HG03025 (cell line): ENCODE results near the gene CABP7.
"Not testable (repeated sequence)": the region's sequence is repeated elsewhere in the genome, so short reads cannot be mapped to it uniquely, and the experiment has no call there.

ENCODE experiments used
- ATAC-seq: cut with Tn5 transposase; IDR thresholded peaks from one replicate; pipeline ENCODE4 v1.9.1; 2021; ENCODE audit warnings: mild to moderate bottlenecking, moderate library complexity; ENCODE audit not compliant: unreplicated experiment, low FRiP score

Gene CABP7

DNA sequence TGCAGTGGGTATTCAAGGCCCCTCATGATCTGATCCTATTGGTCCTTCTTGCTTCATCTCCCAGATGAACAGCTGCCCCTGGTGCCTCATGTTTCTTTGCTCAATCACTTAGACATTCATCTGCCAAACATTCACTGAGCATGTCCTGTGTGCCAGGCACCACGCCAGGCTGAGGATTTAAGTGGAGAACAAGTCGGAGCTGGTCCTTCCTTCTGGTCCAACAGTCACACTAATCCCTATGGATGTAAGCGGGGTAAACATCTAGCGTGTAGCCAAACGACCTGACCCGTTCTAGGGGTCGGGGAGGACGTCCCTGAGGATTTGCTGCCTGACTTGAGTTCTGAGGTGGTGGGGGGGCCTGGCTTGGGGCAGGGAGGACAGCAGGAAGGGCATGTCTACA is 25.1 kb downstream of the CABP7 start:
- no peak for ATAC-seq

DNA sequence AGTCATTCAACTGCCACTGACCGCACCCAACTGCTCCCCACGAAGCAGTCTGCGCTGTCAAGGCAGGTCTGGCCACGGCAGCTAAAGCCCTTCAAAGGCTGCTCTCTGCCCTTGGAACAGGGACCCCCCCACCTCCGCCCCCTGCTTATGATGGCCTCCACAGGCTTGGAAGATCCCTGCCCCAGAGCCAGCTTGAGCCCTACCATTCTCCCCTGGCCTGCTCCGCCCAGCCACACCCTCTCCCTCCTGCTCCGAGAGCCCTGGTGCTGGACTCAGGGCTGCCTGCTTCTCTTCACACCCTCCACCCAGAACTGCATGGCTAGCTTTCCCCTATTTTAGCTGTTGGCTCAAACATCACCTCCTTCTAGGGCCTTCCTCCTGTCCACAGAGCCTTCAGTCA is 28.0 kb downstream of the CABP7 start:
- no peak for ATAC-seq

DNA sequence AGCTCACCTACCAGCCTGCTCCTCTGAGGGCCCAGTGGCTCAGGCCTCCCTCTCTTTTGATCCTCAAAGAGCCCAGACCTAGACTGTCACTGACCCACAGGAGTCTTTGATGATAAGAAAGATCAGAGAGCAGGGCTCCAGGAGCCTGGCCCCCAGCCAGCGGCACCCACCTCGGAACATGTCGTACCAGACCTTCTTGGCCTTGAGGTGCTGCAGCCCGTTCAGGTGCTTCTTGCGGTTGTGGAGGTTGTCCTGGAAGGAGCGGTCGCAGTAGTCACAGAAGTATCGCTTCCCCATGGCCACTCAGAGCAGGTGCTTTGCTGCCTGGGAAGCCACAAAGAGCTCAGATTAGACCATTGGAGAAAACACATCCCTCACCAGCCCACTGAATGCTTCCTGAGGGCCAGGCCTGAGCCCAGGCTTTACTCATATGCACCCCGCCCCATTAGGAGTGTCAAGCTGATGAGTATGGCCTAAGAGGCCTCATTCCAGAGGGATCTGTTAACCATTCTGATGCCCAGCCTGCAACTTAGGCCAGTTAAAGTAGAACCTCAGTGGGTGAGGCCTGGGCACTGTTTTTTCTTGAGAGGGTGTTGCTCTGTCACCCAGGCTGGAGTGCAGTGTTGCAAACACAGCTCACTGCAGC is 28.6 kb downstream of the CABP7 start:
- no peak for ATAC-seq

DNA sequence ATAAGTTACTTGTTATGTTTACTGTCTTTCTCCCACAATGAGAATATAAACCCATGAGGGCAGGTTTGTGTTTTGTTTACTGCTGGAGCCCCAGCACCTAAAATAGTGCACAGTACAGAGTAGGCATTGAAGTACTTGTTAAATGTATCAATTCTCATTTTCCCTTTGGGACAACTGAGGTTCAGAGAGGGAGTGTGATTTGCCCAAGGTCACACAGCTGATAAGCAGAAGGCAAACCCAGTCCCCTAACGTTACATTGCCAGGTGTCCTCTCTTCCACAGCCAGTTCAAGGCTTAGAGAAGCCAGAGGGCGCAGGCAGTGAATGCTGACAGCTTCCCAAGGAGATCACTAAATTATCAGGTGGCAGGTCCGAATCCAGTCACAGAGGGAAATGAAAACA is 30.2 kb downstream of the CABP7 start:
- ATAC-seq: no peak

DNA sequence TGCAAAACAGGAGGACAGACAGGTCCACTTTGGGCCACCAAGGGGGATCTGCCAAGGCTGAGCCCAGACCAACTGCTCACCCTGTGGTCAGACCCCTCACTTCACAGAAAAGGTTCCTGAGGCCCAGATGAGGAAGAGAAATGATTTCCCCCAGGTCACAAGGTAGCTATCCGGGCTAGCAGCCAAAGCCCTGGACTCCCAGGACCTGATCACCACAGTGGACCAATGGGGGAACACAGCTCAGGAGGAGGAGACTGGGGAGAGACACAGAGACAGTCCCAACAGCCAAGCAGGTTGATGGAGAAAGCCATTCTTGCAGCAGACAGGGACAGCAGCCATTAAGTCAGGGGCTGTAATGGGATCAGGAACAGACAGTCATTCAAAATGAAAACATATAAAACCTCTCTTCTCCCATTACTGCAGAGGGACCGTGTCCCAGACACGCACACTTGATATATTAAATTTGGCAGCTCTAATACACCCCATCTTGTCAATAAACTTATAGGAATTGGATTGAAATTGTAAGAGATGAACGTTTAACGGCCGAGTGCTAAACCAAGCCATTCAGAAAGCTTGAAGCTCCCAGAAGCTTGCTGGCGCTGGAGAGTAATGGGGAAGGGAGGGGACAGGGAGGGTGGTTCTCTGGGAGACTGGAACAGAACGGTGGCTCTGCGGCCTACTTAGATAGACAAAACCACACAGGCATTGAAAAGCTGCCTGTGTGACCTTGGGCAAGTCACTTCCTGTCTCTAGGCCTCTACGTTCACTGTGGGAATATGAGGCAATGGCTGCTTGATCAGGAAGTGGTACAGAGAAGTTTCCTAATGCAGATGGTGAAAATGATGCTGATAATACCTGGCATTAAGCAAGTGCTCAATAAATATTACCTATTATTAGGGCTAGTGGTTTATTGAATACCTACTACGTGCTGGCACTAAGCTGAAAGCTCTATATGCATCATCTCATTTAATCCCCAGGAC is 31.0 kb downstream of the CABP7 start:
- ATAC-seq: no peak

DNA sequence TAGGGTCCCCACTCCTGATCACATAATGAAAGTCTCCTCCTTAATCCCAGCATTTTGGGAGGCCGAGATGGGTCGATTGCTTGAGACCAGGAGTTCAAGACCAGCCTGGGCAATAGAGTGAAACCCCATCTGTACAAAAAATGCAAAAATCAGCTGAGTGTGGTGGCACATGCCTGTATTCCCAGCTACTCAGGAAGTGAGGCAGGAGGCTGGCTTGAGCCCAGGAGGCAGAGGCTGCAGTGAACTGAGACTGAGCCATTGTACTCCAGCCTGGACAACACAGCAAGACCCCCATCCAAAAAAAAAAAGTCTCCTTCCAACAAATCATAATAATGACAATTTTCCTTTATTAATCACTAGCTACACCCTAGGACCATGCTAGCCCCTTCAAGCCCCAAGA is 31.9 kb downstream of the CABP7 start:
- ATAC-seq: no peak

DNA sequence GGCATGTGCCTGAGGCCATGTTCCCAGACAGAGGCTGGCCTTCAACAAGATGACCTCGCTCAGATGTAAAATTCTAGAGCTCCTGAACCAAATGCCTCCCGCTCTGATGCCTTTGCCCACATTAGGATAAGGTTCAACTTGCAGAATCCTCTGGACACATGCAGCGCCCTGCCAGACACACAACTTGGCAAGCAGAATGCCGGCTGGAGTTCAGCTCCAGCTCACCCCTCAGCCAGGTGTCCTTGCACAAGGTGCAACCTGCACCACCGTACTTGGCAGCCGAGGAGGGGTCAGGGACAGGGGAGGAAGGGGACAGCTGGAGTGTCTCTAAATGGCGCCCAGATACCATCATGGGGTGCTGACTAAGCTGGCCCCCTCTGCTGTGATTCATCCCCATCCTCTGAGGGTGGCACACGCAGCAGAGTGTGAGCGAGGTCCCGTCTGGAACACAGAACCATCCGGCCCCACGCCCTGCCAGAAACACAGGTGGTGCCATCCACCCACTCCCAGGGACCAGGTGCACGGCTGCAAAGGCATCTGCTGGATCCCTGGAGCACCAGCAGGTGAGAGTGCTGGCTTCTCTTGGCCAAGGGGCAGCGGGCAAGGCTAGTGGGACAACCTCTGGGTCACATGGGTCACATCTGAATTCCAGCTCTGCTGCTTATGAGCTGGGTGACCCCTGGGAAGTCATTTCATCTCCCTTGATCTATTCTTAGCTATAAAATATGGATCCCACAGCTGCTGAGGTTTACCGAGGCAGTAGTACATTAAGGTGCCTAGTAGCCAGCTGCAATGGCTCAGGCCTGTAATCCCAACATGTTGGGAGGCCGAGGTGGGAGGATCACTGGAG is 34.2 kb downstream of the CABP7 start:
- ATAC-seq: no peak

DNA sequence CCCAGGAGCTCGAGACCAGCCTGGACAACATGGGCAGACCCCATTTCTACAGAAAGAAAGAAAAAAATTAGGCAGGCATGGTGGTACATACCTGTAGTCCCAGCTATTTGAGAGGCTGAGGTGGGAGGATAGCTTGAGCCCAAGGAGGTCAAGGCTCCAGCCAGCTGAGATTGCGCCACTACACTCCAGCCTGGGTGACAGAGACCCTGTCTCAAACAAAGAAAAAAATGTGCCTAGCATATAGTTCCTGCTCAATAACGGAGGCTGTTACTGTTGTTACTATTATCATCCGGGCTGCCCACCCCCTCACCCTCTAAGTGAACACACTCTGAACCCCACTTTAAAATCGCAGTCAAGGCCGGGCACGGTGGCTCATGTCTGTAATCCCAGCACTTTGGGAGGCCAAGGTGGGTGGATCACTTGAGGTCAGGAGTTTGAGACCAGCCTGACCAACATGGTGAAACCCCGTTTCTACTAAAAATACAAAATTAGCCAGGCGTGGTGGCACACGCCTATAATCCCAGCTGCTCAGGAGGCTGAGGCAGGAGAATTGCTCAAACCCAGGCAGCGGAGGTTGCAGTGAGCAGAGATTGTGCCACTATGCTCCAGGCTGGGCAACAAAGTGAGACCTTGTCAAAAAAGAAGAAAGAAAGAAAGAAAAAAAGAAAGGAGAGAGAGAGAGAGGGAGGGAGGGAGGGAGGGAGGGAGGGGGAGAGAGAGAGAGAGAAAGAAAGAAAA is 35.0 kb downstream of the CABP7 start:
- ATAC-seq: not testable (repeated sequence)

DNA sequence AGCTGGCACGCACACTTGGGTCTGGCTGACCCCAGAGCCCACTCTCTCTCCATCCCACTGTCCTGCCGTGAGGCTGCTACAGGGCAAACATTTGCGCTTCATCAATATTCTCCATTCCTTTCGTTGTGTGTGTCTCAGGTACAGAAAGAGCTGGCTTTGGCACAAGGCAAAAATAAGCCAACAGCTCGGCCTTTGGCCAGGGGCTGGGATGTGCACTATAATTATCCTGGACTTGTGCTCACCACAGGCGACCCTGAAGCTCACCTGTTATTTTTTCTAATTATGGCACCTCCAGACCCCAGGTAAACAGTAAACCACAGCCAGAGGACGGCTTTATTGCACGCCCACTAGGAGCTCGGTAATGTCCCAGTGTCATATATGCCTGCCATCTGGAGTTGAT is 36.1 kb downstream of the CABP7 start:
- no peak for ATAC-seq

DNA sequence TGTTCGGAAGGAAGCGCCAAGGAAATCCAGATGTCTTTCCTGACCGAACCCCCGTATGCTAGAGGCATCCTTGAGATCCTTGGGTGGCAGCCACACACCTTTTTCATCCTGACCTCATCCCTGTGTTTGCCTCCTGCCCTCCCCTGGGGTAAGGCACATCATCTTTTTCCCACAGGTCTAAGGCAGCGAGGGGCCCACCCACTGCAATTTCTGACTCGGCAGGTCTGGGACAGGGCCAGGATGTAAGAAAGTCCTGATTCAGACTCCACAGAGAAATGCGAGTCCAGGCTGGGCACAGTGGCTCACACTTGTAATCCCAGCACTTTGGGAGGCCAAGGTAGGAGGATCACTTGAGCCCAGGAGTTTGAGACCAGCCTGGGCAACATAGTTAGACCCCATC is 36.5 kb downstream of the CABP7 start:
- no peak for ATAC-seq

DNA sequence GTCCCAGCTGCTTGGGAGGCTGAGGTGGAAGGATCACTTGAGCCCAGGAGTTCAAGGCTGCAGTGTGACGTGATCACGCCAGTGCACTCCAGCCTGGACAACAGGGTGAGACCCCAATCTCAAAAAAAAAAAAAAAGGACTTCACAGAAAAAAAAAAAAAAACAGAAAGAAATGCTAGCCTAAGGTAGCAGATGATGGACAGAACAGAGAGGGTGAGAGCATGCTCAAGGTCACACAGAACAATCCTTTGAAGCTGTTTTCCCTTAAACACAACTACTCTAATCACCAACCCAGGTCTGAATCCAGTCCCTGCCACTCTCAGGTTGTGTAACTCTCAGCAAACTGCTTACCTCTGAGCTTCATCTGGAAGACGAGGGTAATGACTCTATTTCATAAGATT is 37.3 kb downstream of the CABP7 start:
- ATAC-seq: no peak

DNA sequence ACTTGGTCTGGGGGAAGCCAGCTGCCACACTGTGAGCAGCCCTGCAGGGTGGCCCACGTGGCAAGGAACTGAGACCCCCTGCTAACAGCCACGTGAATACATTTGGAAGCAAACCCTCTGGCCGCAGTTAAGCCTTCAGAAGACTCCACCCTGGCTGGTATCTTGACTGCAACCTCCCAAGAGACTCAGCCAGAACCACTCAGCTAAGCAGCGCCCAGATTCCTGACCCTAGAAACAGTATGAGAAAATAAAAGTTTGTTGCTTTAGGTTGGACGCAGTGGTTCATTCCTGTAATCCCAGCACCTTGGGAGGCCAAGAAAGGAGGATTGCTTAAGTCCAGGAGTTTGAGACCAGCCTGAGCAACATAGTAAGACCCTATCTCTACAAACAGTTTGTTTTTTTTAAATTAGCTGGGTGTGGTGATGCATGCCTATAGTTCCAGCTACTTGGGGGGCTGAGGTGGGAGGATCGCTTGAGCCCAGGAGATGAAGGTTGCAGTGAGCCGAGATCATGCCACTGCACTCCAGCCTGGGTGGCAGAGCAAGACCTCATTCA is 38.3 kb downstream of the CABP7 start:
- no peak for ATAC-seq

DNA sequence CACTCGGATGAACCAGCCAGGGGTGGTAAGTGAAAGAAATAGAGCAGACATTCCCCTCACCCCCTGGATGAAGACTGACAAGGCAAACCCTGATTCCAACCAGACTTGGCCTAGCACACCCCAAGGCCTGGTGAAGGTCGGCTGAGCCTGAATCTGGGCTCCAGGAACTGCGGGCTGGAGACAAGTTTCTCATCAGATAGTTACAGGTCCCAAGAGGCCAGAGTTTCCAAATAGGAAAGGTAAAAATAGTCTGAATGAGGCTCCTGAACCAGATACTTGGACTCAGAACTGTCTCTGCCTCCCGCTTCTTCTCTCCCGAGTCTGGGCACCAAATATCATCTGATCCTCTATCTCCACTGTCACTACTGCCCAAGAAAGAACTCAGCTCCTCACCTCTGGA is 39.2 kb downstream of the CABP7 start:
- ATAC-seq: no peak

DNA sequence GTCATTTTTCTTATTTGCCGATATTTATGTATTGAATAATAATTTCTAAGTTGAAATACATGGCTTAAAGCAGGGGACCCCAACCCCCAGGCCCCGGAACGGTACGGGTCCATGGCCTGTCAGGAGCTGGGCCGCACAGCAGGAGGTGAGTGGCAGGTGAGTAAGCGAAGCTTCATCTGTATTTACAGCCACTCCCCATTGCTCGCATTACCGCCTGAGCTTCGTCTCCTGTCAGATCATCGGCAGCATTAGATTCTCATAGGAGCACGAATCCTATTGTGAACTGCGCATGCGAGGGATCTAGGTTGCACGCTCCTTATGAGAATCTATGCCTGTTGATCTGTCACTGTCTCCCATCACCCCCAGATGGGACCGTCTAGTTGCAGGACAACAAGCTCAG is 42.5 kb downstream of the CABP7 start:
- no peak for ATAC-seq

DNA sequence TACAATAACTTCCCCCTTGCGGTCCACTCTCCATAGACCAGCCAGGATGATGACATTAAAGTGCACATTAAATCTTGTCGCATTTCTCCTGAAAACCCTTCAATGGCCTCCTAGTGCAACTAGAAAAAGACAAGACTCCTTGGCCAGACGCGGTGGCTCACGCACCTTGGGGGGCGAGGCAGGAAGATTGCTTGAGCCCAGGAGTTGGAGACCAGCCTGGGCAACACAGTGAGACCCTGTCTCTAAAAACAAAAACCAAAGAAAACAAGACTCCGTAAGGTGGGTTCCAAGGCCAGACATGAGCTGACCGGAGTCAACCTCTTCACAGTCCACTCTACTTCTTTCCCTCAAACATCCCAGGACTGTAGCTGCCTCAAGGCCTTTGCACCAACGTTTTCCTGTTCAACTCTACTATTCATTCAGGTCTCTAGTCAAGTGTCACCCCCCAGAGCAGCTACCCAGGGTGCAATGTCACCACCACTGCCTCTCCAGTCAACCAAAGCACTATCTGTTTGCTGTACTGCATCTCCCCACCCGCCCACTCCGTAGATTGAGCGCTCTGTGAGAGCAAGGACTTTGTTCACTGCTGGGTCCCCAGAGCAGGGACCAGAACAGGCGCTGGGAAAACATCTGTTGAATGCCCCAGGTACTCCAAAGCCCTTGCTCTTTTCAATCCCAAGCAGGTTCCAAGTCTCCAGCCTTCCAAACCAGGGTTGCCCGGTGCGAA is 46.3 kb downstream of the CABP7 start:
- no peak for ATAC-seq

DNA sequence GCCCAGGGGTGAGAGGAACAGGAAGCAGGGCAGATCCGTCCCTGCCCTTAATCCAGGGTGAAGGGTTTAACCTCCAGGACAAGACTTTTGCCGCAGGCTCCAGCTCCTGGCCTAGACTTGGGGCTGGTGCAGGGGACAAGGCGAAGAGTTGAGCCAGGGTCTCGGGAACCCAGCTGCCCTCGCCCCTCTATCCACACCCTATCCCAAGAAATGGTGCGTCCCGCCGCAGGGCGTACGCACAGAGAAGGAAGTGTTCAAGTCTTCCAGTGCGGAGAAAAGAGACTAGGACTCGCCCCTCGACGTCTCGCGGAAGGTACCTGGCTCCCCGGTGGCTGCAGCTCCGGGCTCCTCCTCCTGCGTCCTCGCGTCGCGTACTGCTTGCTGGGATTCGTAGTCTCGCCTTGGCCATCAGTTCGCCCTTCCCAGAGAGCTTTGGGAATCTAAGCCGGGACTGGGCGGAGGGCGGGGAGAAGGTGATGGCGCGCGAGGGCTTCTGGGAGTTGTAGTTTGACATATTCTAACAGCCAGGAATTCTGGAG is 46.9 kb downstream of the CABP7 start, which contains the start of gene ZMAT5:
Gene ZMAT5, minus strand, starts transcription at position 376 of the 539 bp plus-strand sequence. CDS start 18,463 bp downstream, outside the sequence.
- ATAC-seq: peak; percentile 84

DNA sequence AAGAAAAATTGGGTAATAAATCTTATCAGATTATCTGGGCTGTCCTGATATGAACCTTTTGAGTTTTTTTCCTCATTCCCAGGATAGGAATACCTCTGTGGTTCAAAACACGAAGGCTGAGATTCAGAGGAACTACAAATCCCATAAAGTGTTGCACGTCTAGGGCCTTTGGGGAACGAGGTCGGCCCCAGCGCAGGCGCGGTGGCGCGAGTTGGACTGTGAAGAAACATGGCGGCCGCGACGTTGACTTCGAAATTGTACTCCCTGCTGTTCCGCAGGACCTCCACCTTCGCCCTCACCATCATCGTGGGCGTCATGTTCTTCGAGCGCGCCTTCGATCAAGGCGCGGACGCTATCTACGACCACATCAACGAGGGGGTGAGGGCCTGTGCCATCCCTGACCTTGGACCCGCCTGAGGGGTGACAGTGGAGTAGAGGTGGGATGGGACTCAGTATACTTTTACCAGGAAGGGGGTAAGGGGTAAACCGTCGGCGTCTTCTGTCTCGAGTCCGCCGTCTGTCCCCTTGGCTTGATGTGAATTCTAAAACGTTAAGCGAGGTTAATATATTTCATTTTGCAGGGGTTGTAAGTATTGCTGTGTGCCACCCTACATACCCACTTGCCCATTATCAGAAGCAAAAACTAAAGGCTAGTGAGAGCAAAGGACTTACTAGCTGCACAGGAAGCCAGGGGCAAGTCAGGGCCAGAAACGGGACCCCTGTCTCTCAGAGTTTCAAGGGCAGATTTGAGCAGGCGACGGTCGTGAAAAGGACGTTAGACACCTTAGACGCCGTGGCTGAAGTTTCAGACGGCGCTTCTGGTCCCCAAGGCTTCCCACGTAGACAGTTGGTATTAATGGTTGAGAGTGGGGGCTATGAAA is 47.6 kb downstream of the CABP7 start, which contains the start of gene UQCR10:
Gene UQCR10, plus strand, starts transcription at position 199 of the 881 bp plus-strand sequence. Its CDS starts 30 bp downstream, at position 229.
- ATAC-seq: peak; percentile 69
